Left renal cortex interstitium (tissue), 4 donors: ENCODE measurements around the gene SUN1. TPM values are rescaled to one million over a fixed set of nuclear protein-coding genes. Genes with fewer than 3 reads are reported as not detected.

ENCODE experiments used
- polyA plus RNA-seq, 4 donors: library from polyadenylated mRNA; unstranded; fragments of 120-200 nt; gene quantifications; one replicate each; pipeline ENCODE4 v1.2.1, GENCODE V29; 2013; ENCODE audit not compliant: insufficient read length in 4 of 4

The SUN1 gene
- polyA plus RNA-seq, 4 donors: 107 to 191 (median 147) TPM

Other genes with a start within 250 kb of the SUN1 start
- gene DNAAF5, start 105.8 kb upstream of the SUN1 start, polyA plus RNA-seq: 10 to 100 TPM; 29.2 to 45.5 (median 36.3) TPM
- 10 to 100 TPM; 39.3 to 48.7 (median 42.8) TPM for gene PRKAR1B, start 105.2 kb upstream of the SUN1 start, polyA plus RNA-seq
- 10 to 100 TPM; 29.7 to 67.4 (median 51.2) TPM for gene GET4, start 44.1 kb downstream of the SUN1 start, polyA plus RNA-seq
- gene ADAP1, start 122.2 kb downstream of the SUN1 start, polyA plus RNA-seq: 10 to 100 TPM; 11.5 to 22.3 (median 18.5) TPM
- gene COX19, start 143.1 kb downstream of the SUN1 start, polyA plus RNA-seq: 10 to 100 TPM; 10.3 to 17.0 (median 14.8) TPM
- 1 to 10 TPM; 1.9 to 6.1 (median 2.9) TPM for gene CYP2W1, start 150.7 kb downstream of the SUN1 start, polyA plus RNA-seq
- gene GPR146, start 212.1 kb downstream of the SUN1 start, polyA plus RNA-seq: 1 to 10 TPM; 1.9 to 5.5 (median 4.3) TPM